ENCODE measurements around the gene CRABP2.

- no peak for TF ChIP-seq EZH2 (IDR thresholded peaks at IDR 0.05; ENCODE audit: low read depth, unreplicated experiment)
- TF ChIP-seq, protein P1, sequence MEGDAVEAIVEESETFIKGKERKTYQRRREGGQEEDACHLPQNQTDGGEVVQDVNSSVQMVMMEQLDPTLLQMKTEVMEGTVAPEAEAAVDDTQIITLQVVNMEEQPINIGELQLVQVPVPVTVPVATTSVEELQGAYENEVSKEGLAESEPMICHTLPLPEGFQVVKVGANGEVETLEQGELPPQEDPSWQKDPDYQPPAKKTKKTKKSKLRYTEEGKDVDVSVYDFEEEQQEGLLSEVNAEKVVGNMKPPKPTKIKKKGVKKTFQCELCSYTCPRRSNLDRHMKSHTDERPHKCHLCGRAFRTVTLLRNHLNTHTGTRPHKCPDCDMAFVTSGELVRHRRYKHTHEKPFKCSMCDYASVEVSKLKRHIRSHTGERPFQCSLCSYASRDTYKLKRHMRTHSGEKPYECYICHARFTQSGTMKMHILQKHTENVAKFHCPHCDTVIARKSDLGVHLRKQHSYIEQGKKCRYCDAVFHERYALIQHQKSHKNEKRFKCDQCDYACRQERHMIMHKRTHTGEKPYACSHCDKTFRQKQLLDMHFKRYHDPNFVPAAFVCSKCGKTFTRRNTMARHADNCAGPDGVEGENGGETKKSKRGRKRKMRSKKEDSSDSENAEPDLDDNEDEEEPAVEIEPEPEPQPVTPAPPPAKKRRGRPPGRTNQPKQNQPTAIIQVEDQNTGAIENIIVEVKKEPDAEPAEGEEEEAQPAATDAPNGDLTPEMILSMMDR (conservative IDR thresholded peaks at IDR 0.05; ENCODE audit: low read depth in 2 of 2): peak; percentile 63 to 100
- no peak for TF ChIP-seq EZH2phosphoT487 (IDR thresholded peaks at IDR 0.05; ENCODE audit: unreplicated experiment)
- no peak for TF ChIP-seq NANOG (IDR thresholded peaks at IDR 0.05; ENCODE audit: borderline replicate concordance)
- no peak for TF ChIP-seq POLR2AphosphoS5 (IDR thresholded peaks at IDR 0.05; ENCODE audit: low read depth)
- no peak for TF ChIP-seq JUNB (IDR thresholded peaks at IDR 0.05; ENCODE audit: unreplicated experiment)
- no peak for TF ChIP-seq ZNF114 (CRISPR knock-in tag; IDR thresholded peaks at IDR 0.05)
Observed at GRCh38 chr1:156689035-156689952, 16.1 kb downstream of the CRABP2 start.
